GM06990 (cell line): ENCODE results near the gene PTMS.

Source experiments
- DNase-seq: peaks from one replicate; pipeline ENCODE4 v3.0.0-alpha.2; 2011; ENCODE audit not compliant: insufficient read length; ENCODE audit errors: extremely low read depth
- H3K27me3 ChIP-seq: replicated peaks from 2 replicates; pipeline ENCODE4 v1.6.0; 2011; ENCODE audit warnings: low read length; ENCODE audit not compliant: control insufficient read depth, insufficient read depth
- H3K36me3 ChIP-seq: 2 replicates; pipeline ENCODE4 v1.5.1; 2011; ENCODE audit warnings: low read length; ENCODE audit not compliant: control insufficient read depth, insufficient read depth
- H3K4me3 ChIP-seq: replicated peaks from 2 replicates; pipeline ENCODE4 v1.5.1; 2011; ENCODE audit warnings: low read depth, mild to moderate bottlenecking, control low read depth, low read length
- TF ChIP-seq, protein P1 (sequence below): IDR thresholded peaks from 2 replicates; pipeline ENCODE4 v1.5.1; 2011; ENCODE audit warnings: low read length, control low read depth, mild to moderate bottlenecking, inconsistent platforms; ENCODE audit not compliant: insufficient read depth, poor library complexity, severe bottlenecking

The PTMS gene

DNA sequence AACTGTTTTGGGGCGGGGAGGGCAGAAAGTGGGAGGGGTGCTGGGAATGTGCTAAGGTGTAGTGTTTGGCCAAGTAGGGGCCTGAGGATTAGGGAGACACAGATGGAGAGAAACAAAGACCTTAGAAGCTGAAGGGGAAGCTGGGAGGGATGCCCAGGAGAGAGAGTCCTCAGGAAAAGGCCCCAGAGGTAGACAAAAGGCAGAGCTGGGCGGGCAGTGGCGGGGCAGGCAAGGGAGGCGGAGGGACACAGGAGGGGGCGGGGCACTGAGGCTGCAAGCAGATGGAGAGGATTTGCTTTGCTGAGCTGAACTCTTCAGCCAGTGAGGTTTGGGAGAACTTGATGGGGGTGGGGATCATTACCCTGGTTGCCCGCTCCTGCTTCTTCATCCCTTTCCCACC lies 2.8 kb downstream of the PTMS start:
- H3K27me3 ChIP-seq: no peaks in the 10 kb centered on the region
- TF ChIP-seq, protein P1, sequence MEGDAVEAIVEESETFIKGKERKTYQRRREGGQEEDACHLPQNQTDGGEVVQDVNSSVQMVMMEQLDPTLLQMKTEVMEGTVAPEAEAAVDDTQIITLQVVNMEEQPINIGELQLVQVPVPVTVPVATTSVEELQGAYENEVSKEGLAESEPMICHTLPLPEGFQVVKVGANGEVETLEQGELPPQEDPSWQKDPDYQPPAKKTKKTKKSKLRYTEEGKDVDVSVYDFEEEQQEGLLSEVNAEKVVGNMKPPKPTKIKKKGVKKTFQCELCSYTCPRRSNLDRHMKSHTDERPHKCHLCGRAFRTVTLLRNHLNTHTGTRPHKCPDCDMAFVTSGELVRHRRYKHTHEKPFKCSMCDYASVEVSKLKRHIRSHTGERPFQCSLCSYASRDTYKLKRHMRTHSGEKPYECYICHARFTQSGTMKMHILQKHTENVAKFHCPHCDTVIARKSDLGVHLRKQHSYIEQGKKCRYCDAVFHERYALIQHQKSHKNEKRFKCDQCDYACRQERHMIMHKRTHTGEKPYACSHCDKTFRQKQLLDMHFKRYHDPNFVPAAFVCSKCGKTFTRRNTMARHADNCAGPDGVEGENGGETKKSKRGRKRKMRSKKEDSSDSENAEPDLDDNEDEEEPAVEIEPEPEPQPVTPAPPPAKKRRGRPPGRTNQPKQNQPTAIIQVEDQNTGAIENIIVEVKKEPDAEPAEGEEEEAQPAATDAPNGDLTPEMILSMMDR: no peak
- no peaks in the 10 kb centered on the region for H3K36me3 ChIP-seq
- no peak overlapping the region for H3K4me3 ChIP-seq
- DNase-seq: no peak

DNA sequence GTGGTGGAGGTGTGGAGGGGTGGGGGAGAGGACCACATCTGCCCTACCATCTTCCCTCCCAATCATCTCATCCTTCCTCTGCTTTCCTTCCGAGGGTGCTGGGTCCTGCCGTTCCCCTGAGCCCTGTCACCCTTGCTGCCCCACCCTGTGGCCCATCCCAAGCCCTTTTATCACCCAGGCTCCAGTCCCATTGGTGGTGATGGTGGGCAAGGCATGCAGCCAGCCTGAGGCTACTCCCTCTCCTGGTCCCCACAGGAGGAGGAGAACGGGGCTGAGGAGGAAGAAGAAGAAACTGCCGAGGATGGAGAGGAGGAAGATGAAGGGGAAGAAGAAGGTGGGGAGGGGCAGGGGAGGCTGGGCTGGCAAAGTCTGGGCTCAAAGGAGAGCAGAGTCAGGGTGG lies 3.5 kb downstream of the PTMS start:
- DNase-seq: no peak
- H3K36me3 ChIP-seq: no peaks in the 10 kb centered on the region
- no peak overlapping the region for H3K4me3 ChIP-seq
- no peaks in the 10 kb centered on the region for H3K27me3 ChIP-seq
- TF ChIP-seq, protein P1: no peak

DNA sequence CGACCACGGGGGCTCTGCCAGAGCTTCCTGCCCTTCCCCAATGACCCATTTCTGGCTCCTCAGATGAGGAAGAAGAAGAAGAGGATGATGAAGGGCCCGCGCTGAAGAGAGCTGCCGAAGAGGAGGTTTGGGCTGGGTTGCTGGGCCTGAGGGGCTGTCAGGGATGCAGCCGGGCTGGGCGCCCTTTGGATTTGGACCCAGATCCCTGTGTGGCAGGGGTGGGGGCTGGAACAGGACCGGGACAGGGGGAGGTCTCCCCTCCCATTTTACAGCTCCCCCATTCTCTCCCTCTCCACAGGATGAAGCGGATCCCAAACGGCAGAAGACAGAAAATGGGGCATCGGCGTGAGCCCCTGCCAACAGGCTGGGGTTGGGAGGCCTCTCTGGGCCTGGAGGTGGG lies 3.9 kb downstream of the PTMS start:
- H3K36me3 ChIP-seq: no peaks in the 10 kb centered on the region
- DNase-seq: no peak
- TF ChIP-seq, protein P1: no peak
- no peaks in the 10 kb centered on the region for H3K27me3 ChIP-seq
- H3K4me3 ChIP-seq: no peak overlapping the region

DNA sequence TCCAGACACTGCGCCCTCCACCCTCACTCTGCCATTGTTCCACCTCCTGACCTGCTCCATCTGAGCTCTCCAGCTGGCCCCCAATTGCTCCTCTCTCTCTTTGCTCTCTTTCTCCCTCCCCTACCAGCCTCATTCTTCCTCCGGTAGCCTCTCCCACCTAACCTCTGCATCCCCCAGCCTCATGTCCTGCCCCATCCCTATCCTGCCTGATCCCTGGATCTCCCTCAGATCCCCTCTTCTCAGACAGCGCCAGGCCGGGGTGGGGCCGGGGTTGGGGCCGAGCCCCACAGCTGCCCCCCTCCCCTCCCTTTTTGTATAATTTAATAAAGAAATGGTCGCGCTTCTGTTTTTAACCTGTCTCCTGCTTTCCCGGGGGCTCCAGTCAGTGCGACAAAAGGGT lies 4.4 kb downstream of the PTMS start:
- H3K27me3 ChIP-seq: no peaks in the 10 kb centered on the region
- DNase-seq: no peak
- TF ChIP-seq, protein P1: no peak
- H3K4me3 ChIP-seq: no peak overlapping the region
- H3K36me3 ChIP-seq: no peaks in the 10 kb centered on the region; the same call in 1 of the 2 replicates

DNA sequence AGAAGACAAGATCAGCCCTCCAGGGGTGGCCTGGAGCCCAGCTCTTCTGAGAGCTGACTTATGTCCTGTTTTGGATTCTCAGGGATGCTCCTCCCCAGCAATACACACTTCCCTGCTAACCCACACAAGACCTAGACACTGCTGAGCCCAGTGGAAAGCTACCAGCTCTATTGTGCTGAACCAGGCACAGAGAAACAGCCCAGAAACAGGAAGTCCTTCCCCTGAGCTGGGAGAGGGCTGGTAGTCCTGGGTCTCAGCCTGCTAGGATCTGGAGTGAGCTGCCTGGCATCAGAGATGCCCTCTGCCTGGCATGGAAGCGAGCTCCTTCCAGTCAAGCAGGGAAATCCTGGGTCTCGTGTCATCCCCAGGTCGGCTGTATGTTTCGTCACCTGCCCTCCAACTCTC lies 4.9 kb downstream of the PTMS start:
- no peak overlapping the region for H3K4me3 ChIP-seq

More for the DNA sequence above, 4.9 kb downstream of the PTMS start:
- TF ChIP-seq, protein P1: no peak
- no peak for DNase-seq
- Histone ChIP-seq H3K36me3 (no peaks in the 10 kb centered on the region; the same call in 1 of the 2 replicates), H3K27me3 (no peaks in the 10 kb centered on the region)
